Calu3 (cell line): ENCODE data around the gene PRORP. TPM values are rescaled to one million over a fixed set of nuclear protein-coding genes. Genes with fewer than 3 reads are reported as not detected.

Experiments
- BruUV-seq: library from RNA; stranded (reverse); fragments of 400-500 nt; replicated peaks from 2 replicates; lab custom pipeline; 2021; lab: Mats Ljungman, UMichigan
- CTCF ChIA-PET: fragments of 300-600 bp; sonication (Branson Sonifier 250); formaldehyde crosslinking; loops from one replicate; lab custom pipeline; 2022; ENCODE audit warnings: antibody characterized with exemption; lab: Charles Lee
- DNase-seq: peaks from one replicate; pipeline ENCODE4 v3.0.0; 2022
- H3K27ac Mint-ChIP-seq: one replicate; pipeline ENCODE4 v1.8.0; 2022; ENCODE audit warnings: mixed read lengths; ENCODE audit not compliant: unreplicated experiment
- H3K27me3 Mint-ChIP-seq: one replicate; pipeline ENCODE4 v1.8.0; 2022; ENCODE audit warnings: mixed read lengths; ENCODE audit not compliant: unreplicated experiment
- H3K36me3 Mint-ChIP-seq: one replicate; pipeline ENCODE4 v1.8.0; 2022; ENCODE audit warnings: mild to moderate bottlenecking, moderate library complexity, mixed read lengths; ENCODE audit not compliant: insufficient read depth, unreplicated experiment
- H3K4me1 Mint-ChIP-seq: one replicate; pipeline ENCODE4 v1.8.0; 2022; ENCODE audit warnings: mild to moderate bottlenecking, low read depth, mixed read lengths; ENCODE audit not compliant: unreplicated experiment
- H3K4me3 Mint-ChIP-seq: one replicate; pipeline ENCODE4 v1.8.0; 2022; ENCODE audit warnings: mild to moderate bottlenecking, low read depth, moderate library complexity, mixed read lengths; ENCODE audit not compliant: unreplicated experiment
- H3K9me3 Mint-ChIP-seq: one replicate; pipeline ENCODE4 v1.8.0; 2022; ENCODE audit warnings: low read depth, mixed read lengths; ENCODE audit not compliant: unreplicated experiment
- CTCF ChIP-seq: fragments of 200-600 bp; IDR thresholded peaks from one replicate; pipeline ENCODE4 v1.8.0; 2022; ENCODE audit warnings: antibody characterized with exemption; ENCODE audit not compliant: unreplicated experiment
- intact Hi-C: fragments of 100-400 bp; cut with micrococcal nuclease; formaldehyde crosslinking; loops from one replicate; pipeline ENCODE4 v1.10.0; 2022; ENCODE audit not compliant: unreplicated experiment
- total RNA-seq: library from RNA; stranded (reverse); gene quantifications from 2 replicates; pipeline ENCODE4 v1.2.3, GENCODE V29; 2022

PRORP gene
- total RNA-seq, 1 experiment from 2014 or later: 25.2 TPM

GRCh38 chr14:35112641-35113040 is 9.7 kb upstream of the PRORP start:
- Mint-ChIP-seq H3K27me3 (no peaks in the 10 kb centered on the region), H3K27ac (no peak overlapping the region), H3K4me3 (no peak overlapping the region), H3K4me1 (no peaks in the 10 kb centered on the region), H3K36me3 (peaks cover 22% of the 10 kb centered on the region), H3K9me3 (no peaks in the 10 kb centered on the region)
- BruUV-seq: no TSS peak
- DNase-seq: no peak
- CTCF ChIA-PET: no interaction called here
- TF ChIP-seq CTCF: no peak
- intact Hi-C loops: no loop called here

- BruUV-seq: no TSS peak
- no peak for DNase-seq
- TF ChIP-seq CTCF: no peak
Observed at GRCh38 chr14:35113308-35113950, 8.9 kb upstream of the PRORP start.

GRCh38 chr14:35114036-35114435 is 8.3 kb upstream of the PRORP start:
- H3K4me3 Mint-ChIP-seq: no peak overlapping the region
- no peaks in the 10 kb centered on the region for H3K4me1 Mint-ChIP-seq
- intact Hi-C loops: no loop called here
- CTCF ChIA-PET: interaction anchor here (0.7 kb wide), 1 partner anchor 570 kb away, joined by 3 read pairs; no protein-coding TSS in a partner anchor
- DNase-seq: no peak
- no peaks in the 10 kb centered on the region for H3K27me3 Mint-ChIP-seq
- H3K36me3 Mint-ChIP-seq: peaks cover 24% of the 10 kb centered on the region
- H3K27ac Mint-ChIP-seq: no peak overlapping the region
- H3K9me3 Mint-ChIP-seq: no peaks in the 10 kb centered on the region
- no TSS peak for BruUV-seq
- TF ChIP-seq CTCF: no peak

More at GRCh38 chr14:35113308-35113950, 8.9 kb upstream of the PRORP start:
- CTCF ChIA-PET: no interaction called here
- no peak overlapping the region for H3K27ac Mint-ChIP-seq
- intact Hi-C loops: no loop called here
- peaks cover 24% of the 10 kb centered on the region for H3K36me3 Mint-ChIP-seq
- no peak overlapping the region for H3K4me3 Mint-ChIP-seq
- no peaks in the 10 kb centered on the region for H3K4me1 Mint-ChIP-seq
- no peaks in the 10 kb centered on the region for H3K27me3 Mint-ChIP-seq
- no peaks in the 10 kb centered on the region for H3K9me3 Mint-ChIP-seq

- Mint-ChIP-seq H3K4me3 (no peak overlapping the region), H3K9me3 (no peaks in the 10 kb centered on the region), H3K27ac (no peak overlapping the region), H3K4me1 (no peaks in the 10 kb centered on the region), H3K27me3 (no peaks in the 10 kb centered on the region), H3K36me3 (peaks cover 26% of the 10 kb centered on the region)
- TF ChIP-seq CTCF: no peak
- DNase-seq: no peak
- no TSS peak for BruUV-seq
- CTCF ChIA-PET: no interaction called here
- intact Hi-C loops: no loop called here
Observed at GRCh38 chr14:35116242-35116641, 6.1 kb upstream of the PRORP start.
